HEK293 (cell line): ENCODE results near the gene MOGAT3.

Experiments
- GFI1B ChIP-seq: fragments of 450-650 bp; formaldehyde crosslinking; IDR thresholded peaks from 2 replicates; pipeline ENCODE4 v1.5.1; 2016; ENCODE audit warnings: missing biosample characterization, missing genetic modification characterization
- KLF16 ChIP-seq: fragments of 450-650 bp; formaldehyde crosslinking; IDR thresholded peaks from 2 replicates; pipeline ENCODE4 v1.5.1; 2017; ENCODE audit warnings: missing biosample characterization, missing genetic modification characterization
- OSR2 ChIP-seq: fragments of 450-650 bp; formaldehyde crosslinking; IDR thresholded peaks from 2 replicates; pipeline ENCODE4 v1.5.1; 2016; ENCODE audit warnings: missing biosample characterization, missing genetic modification characterization
- RBAK ChIP-seq: fragments of 450-650 bp; formaldehyde crosslinking; IDR thresholded peaks from 2 replicates; pipeline ENCODE4 v1.5.1; 2016; ENCODE audit warnings: missing biosample characterization, missing genetic modification characterization
- SP2 ChIP-seq: fragments of 450-650 bp; formaldehyde crosslinking; IDR thresholded peaks from 2 replicates; pipeline ENCODE4 v1.5.1; 2016; ENCODE audit warnings: missing biosample characterization, missing genetic modification characterization
- SP7 ChIP-seq: fragments of 450-650 bp; formaldehyde crosslinking; IDR thresholded peaks from 2 replicates; pipeline ENCODE4 v1.5.1; 2016; ENCODE audit warnings: missing biosample characterization, missing genetic modification characterization
- TRIM28 ChIP-seq: IDR thresholded peaks from 2 replicates; pipeline ENCODE4 v1.6.1; 2011; ENCODE audit warnings: low read length, control low read depth, borderline replicate concordance
- ZBTB17 ChIP-seq: fragments of 450-650 bp; formaldehyde crosslinking; IDR thresholded peaks from 2 replicates; pipeline ENCODE4 v1.5.1; 2016; ENCODE audit warnings: missing biosample characterization, missing genetic modification characterization
- ZBTB6 ChIP-seq: fragments of 450-650 bp; formaldehyde crosslinking; IDR thresholded peaks from 2 replicates; pipeline ENCODE4 v1.5.1; 2017; ENCODE audit warnings: missing biosample characterization, missing genetic modification characterization
- ZBTB8A ChIP-seq: fragments of 450-650 bp; formaldehyde crosslinking; IDR thresholded peaks from 2 replicates; pipeline ENCODE4 v1.5.1; 2016; ENCODE audit warnings: missing biosample characterization, missing genetic modification characterization
- ZIC2 ChIP-seq: fragments of 450-650 bp; formaldehyde crosslinking; IDR thresholded peaks from 2 replicates; pipeline ENCODE4 v1.5.1; 2016; ENCODE audit warnings: missing biosample characterization, missing genetic modification characterization
- ZNF169 ChIP-seq: fragments of 450-650 bp; formaldehyde crosslinking; IDR thresholded peaks from 2 replicates; pipeline ENCODE4 v1.5.1; 2016; ENCODE audit warnings: missing biosample characterization, missing genetic modification characterization
- ZNF514 ChIP-seq: fragments of 450-650 bp; formaldehyde crosslinking; IDR thresholded peaks from 2 replicates; pipeline ENCODE4 v1.5.1; 2016; ENCODE audit warnings: missing biosample characterization, missing genetic modification characterization
- ZNF626 ChIP-seq: fragments of 450-650 bp; sonication (Bioruptor Pico); formaldehyde crosslinking; IDR thresholded peaks from 2 replicates; pipeline ENCODE4 v1.5.1; 2018; ENCODE audit warnings: missing biosample characterization, missing genetic modification characterization, inconsistent platforms
- ZNF629 ChIP-seq: fragments of 450-650 bp; formaldehyde crosslinking; IDR thresholded peaks from 2 replicates; pipeline ENCODE4 v1.5.1; 2017; ENCODE audit warnings: missing biosample characterization, missing genetic modification characterization
- ZNF664 ChIP-seq: fragments of 450-650 bp; formaldehyde crosslinking; IDR thresholded peaks from 2 replicates; pipeline ENCODE4 v1.5.1; 2016; ENCODE audit warnings: missing biosample characterization, missing genetic modification characterization
- ZSCAN30 ChIP-seq: fragments of 450-650 bp; IDR thresholded peaks from 2 replicates; pipeline ENCODE4 v1.5.1; 2018; ENCODE audit warnings: missing biosample characterization, mild to moderate bottlenecking, missing genetic modification characterization, moderate library complexity
- ZSCAN4 ChIP-seq: fragments of 450-650 bp; formaldehyde crosslinking; IDR thresholded peaks from 2 replicates; pipeline ENCODE4 v1.5.1; 2017; ENCODE audit warnings: missing biosample characterization, missing genetic modification characterization
- ZXDB ChIP-seq: fragments of 450-650 bp; formaldehyde crosslinking; IDR thresholded peaks from 2 replicates; pipeline ENCODE4 v1.5.1; 2016; ENCODE audit warnings: missing biosample characterization, missing genetic modification characterization
- TF ChIP-seq, protein P1 (sequence below): fragments of 450-650 bp; formaldehyde crosslinking; IDR thresholded peaks from 2 replicates; pipeline ENCODE4 v1.5.1; 2016; ENCODE audit warnings: missing biosample characterization, missing genetic modification characterization
- TF ChIP-seq, protein P2 (sequence below): fragments of 450-650 bp; formaldehyde crosslinking; IDR thresholded peaks from 2 replicates; pipeline ENCODE4 v1.5.1; 2016; ENCODE audit warnings: missing biosample characterization, missing genetic modification characterization
- TF ChIP-seq, protein P3 (sequence below): fragments of 450-650 bp; formaldehyde crosslinking; IDR thresholded peaks from 2 replicates; pipeline ENCODE4 v1.5.1; 2016; ENCODE audit warnings: missing biosample characterization, missing genetic modification characterization

The MOGAT3 gene

GRCh38 chr7:101165075-101165957 is 35.5 kb downstream of the MOGAT3 start, which contains the start of gene VGF (continued):
- TF ChIP-seq, protein P1, sequence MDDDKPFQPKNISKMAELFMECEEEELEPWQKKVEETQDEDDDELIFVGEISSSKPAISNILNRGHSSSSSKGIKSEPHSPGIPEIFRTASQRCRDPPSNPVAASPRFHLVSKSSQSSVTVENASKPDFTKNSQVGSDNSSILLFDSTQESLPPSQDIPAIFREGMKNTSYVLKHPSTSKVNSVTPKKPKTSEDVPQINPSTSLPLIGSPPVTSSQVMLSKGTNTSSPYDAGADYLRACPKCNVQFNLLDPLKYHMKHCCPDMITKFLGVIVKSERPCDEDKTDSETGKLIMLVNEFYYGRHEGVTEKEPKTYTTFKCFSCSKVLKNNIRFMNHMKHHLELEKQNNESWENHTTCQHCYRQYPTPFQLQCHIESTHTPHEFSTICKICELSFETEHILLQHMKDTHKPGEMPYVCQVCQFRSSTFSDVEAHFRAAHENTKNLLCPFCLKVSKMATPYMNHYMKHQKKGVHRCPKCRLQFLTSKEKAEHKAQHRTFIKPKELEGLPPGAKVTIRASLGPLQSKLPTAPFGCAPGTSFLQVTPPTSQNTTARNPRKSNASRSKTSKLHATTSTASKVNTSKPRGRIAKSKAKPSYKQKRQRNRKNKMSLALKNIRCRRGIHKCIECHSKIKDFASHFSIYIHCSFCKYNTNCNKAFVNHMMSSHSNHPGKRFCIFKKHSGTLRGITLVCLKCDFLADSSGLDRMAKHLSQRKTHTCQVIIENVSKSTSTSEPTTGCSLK (tag by site-specific recombination): no peak
- peak; percentile 92 for TF ChIP-seq KLF16
- no peak for TF ChIP-seq ZNF664 (tag by site-specific recombination)
- TF ChIP-seq ZXDB (tag by site-specific recombination): peak; percentile 77; the same call in 1 of the 2 replicates
- TF ChIP-seq ZNF169 (tag by site-specific recombination): no peak
- TF ChIP-seq ZBTB6 (tag by site-specific recombination): peak; percentile 63; the same call in 1 of the 2 replicates
- no peak for TF ChIP-seq ZNF626 (tag by site-specific recombination)
- TF ChIP-seq ZBTB17 (tag by site-specific recombination): no peak
- TF ChIP-seq, protein P2, sequence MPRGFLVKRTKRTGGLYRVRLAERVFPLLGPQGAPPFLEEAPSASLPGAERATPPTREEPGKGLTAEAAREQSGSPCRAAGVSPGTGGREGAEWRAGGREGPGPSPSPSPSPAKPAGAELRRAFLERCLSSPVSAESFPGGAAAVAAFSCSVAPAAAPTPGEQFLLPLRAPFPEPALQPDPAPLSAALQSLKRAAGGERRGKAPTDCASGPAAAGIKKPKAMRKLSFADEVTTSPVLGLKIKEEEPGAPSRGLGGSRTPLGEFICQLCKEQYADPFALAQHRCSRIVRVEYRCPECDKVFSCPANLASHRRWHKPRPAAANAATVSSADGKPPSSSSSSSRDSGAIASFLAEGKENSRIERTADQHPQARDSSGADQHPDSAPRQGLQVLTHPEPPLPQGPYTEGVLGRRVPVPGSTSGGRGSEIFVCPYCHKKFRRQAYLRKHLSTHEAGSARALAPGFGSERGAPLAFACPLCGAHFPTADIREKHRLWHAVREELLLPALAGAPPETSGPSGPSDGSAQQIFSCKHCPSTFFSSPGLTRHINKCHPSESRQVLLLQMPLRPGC (tag by site-specific recombination): peak; percentile 66
- 0 out of 2 replicates have a peak, but pooled peaks have one; percentile 53 for TF ChIP-seq ZSCAN4
- TF ChIP-seq ZNF629 (tag by site-specific recombination): peak; percentile 92
- TF ChIP-seq ZBTB8A: peak; percentile 91
- TF ChIP-seq, protein P3, sequence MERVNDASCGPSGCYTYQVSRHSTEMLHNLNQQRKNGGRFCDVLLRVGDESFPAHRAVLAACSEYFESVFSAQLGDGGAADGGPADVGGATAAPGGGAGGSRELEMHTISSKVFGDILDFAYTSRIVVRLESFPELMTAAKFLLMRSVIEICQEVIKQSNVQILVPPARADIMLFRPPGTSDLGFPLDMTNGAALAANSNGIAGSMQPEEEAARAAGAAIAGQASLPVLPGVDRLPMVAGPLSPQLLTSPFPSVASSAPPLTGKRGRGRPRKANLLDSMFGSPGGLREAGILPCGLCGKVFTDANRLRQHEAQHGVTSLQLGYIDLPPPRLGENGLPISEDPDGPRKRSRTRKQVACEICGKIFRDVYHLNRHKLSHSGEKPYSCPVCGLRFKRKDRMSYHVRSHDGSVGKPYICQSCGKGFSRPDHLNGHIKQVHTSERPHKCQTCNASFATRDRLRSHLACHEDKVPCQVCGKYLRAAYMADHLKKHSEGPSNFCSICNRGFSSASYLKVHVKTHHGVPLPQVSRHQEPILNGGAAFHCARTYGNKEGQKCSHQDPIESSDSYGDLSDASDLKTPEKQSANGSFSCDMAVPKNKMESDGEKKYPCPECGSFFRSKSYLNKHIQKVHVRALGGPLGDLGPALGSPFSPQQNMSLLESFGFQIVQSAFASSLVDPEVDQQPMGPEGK (tag by site-specific recombination): peak; percentile 94
- TF ChIP-seq SP2 (tag by site-specific recombination): peak; percentile 91
- TF ChIP-seq ZNF514 (tag by site-specific recombination): no peak
- no peak for TF ChIP-seq GFI1B (tag by site-specific recombination)
- peak; percentile 75 for TF ChIP-seq SP7 (tag by site-specific recombination)
- peak; percentile 89 for TF ChIP-seq ZSCAN30 (tag by site-specific recombination)
- TF ChIP-seq ZIC2 (tag by site-specific recombination): peak; percentile 17; the same call in 1 of the 2 replicates
- TF ChIP-seq RBAK (tag by site-specific recombination): no peak
- no peak for TF ChIP-seq TRIM28
- TF ChIP-seq OSR2: no peak
